Mucosa of rectum (tissue), 2 donors: Measurements from ENCODE around the gene ATRNL1.

Source experiments
- H3K27ac ChIP-seq, 2 donors: one replicate each; pipeline ENCODE4 v1.7.0; 2013; ENCODE audit warnings: inconsistent platforms in 2 of 2, low read depth in 2 of 2, low read length in 2 of 2
- H3K27me3 ChIP-seq, 2 donors: one replicate each; pipeline ENCODE4 v1.7.0; 2013; ENCODE audit warnings: low read length in 2 of 2; ENCODE audit not compliant: control insufficient read depth in 2 of 2, insufficient read depth in 2 of 2
- H3K36me3 ChIP-seq, 2 donors: one replicate each; pipeline ENCODE4 v1.7.0; 2013; ENCODE audit warnings: low read length in 2 of 2; ENCODE audit not compliant: control insufficient read depth in 2 of 2, insufficient read depth in 2 of 2
- H3K4me1 ChIP-seq, 2 donors: one replicate each; pipeline ENCODE4 v1.7.0; 2013; ENCODE audit warnings: low read length in 2 of 2, mild to moderate bottlenecking in 1 of 2; ENCODE audit not compliant: control insufficient read depth in 2 of 2, insufficient read depth in 2 of 2
- H3K4me3 ChIP-seq, 2 donors: one replicate each; pipeline ENCODE4 v1.7.0; 2013; ENCODE audit warnings: low read length in 2 of 2
- H3K9ac ChIP-seq, 2 donors: one replicate each; pipeline ENCODE4 v1.7.0; 2013; ENCODE audit warnings: low read length in 2 of 2, low read depth in 1 of 2, mild to moderate bottlenecking in 1 of 2
- H3K9me3 ChIP-seq, 2 donors: one replicate each; pipeline ENCODE4 v1.7.0; 2013; ENCODE audit warnings: low read length in 2 of 2; ENCODE audit not compliant: control insufficient read depth in 2 of 2
- donor health status: healthy.
- donor health status: Normal muscosa, but diverticular disease.

The ATRNL1 gene

DNA sequence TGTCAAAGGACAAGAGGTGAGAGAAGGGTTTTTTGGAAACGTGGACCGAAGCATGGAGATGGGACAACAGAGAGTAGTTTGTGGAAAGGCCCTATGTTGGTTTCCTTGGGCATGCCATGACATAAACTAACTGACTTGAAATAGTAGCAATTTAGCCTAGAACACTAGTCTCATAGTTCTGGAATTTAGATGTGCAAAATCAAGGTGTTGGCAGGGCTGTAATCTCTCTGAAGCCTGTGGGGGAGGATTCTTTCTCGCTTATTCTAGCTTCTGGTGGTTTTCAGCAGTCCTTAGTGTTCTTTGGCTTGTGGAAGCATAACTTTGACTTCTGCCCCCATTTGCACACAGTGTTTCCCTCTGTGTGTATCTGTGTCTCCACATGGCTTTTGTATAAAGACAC is 896.5 kb downstream of the ATRNL1 start:
- Histone ChIP-seq H3K27ac (no peak overlapping the region), H3K27me3 (no peaks in the 10 kb centered on the region), H3K9me3 (no peaks in the 10 kb centered on the region), H3K4me3 (no peak overlapping the region), H3K36me3 (no peaks in the 10 kb centered on the region), H3K4me1 (no peaks in the 10 kb centered on the region), H3K9ac (no peak overlapping the region)

DNA sequence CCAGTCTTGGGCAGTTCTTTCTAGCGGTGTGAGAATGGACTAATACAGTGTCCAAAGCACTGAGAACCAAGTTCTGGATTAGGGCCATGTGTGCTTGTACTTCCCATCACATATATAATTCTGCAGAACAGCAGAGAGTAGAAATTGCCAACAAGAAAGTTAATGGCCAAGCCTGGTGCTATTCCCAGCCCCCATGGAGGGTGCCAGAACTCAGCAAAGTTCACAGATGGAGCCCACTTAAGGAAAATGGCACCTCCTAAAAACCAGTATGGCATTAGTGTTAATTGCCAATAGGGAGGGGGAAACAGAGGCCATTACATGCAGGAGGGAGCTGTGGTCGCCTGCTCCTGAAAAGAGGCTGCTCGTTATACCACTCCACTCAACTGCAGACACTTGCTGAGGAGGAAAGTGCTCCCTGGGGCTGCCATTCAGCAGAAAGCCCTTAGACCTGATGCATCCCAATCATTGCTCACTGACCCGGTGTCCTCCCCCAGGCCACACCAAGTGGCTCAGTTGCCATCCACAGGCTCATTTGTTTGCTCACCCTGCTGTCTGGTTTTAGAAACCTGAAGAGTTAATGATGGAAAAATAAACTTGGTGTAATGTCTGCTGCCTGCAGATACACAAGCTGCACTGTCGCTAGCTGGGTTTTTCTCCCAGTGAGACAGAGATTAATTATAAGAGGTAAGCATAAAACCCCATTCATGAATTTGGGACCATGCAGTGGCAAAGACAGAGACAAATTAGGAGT is 899.2 kb downstream of the ATRNL1 start:
- no peaks in the 10 kb centered on the region for H3K4me1 ChIP-seq
- H3K4me3 ChIP-seq: no peak overlapping the region
- H3K27me3 ChIP-seq: no peaks in the 10 kb centered on the region
- no peak overlapping the region for H3K9ac ChIP-seq
- H3K27ac ChIP-seq: no peak overlapping the region
- no peaks in the 10 kb centered on the region for H3K9me3 ChIP-seq
- H3K36me3 ChIP-seq: no peaks in the 10 kb centered on the region

DNA sequence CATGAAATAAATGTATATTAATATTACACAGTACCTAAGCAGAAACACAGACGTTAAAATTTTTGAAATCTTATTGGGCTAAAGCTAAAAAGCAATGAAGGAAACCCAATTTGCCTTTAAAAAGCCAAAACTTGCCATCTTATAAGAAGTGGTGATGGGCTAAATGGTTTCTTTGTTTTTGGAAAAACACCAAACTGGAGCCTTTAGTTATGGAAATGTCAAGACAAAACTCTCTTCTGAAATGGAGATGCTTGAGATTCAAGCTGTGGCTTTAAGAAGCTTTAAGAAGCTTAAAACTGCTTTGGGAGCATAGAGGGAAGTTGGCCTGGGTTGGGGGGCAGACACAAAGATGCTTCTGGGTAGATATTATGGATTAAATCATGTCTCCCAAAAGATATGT is 902.9 kb downstream of the ATRNL1 start:
- Histone ChIP-seq H3K4me3 (no peak overlapping the region), H3K27ac (no peak overlapping the region), H3K9ac (no peak overlapping the region), H3K9me3 (no peaks in the 10 kb centered on the region), H3K4me1 (no peaks in the 10 kb centered on the region), H3K27me3 (no peaks in the 10 kb centered on the region), H3K36me3 (no peaks in the 10 kb centered on the region)

DNA sequence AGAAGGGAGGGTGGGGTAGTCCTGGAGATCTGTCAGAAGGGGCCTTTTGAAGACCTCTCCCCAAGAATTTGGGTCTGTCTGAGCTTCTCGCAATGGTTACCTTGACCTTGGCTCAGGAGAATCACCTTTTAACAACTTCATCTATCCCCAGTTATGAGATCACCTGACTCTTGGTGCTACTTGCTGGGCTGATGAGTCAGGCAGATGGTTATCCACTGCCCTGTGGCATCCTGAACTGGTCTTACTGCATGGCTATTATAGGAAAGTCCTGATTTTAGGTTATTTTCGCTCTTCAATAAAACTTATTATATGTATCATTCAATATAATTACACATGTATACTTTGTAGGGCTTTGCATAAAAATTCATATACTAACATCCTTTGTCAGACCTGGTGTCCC is 905.1 kb downstream of the ATRNL1 start:
- no peak overlapping the region for H3K4me3 ChIP-seq
- H3K27me3 ChIP-seq: no peaks in the 10 kb centered on the region
- H3K9ac ChIP-seq: no peak overlapping the region
- H3K4me1 ChIP-seq: no peaks in the 10 kb centered on the region
- no peaks in the 10 kb centered on the region for H3K36me3 ChIP-seq
- H3K27ac ChIP-seq: no peak overlapping the region
- H3K9me3 ChIP-seq: no peaks in the 10 kb centered on the region
